GDM1 (cell line): ENCODE data around the gene SLC25A1.
"Not testable (repeated sequence)": the region's sequence is repeated elsewhere in the genome, so short reads cannot be mapped to it uniquely, and the experiment has no call there.

Source experiments
- DNase-seq: peaks from one replicate; lab custom pipeline; 2025; lab: John Stamatoyannopoulos, UW

Gene SLC25A1

DNA sequence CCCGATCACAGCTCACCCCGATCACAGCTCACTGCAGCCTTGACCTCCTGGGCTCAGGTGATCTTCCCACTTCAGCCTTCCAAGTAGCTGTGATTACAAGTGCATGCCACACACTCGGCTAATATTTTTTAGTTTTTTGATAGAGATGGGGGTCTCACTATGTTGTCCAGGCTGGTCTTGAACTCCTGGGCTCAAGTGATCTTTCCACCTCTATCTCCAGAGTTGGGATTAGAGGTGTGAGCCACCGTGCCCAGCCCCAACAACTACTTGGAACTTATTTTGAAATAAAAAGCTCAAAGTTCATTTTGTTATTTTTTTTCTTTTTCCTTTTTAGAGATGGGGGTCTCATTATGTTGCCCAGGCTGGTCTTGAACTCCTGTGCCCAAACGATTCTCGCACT, 27.8 kb upstream of the SLC25A1 start:
- no peak for DNase-seq

DNA sequence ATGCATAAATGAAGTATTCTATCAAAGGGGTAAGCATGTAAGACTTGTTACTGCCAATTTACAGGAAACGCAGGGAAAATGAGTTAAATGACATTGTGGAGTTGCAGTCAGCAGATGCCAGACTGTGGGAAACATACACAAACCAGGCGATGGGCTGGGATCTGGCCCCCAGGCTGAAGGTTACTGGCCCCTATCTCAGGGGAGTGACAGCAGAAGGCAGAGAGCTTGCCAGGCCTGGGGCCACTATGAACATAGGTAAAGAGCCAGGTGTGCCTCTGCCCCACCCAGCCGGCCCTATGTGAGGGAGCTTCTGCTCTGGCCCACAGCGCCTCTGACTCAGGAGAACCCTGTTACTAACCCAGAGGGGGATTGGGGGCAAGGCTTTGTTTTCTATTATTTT, 26.1 kb upstream of the SLC25A1 start:
- DNase-seq, result no peak

DNA sequence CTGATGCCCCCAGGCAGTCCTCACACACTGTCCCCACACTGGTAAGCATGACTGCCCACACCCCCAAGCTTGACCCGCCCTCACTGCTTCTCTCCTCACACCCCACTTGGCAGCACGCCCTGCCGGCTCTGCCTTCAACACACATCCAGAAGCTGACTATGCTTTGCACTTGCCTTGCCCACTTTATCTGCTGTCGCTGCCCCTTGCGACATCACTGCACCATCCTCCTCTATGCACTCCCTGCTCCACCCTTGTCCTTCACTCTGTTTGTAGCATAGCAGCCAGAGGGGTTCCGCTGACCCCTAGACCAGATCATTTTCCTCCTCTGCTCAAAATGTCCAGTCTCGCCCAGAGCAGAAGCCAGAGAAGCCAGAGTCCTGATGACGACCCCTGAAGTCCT, 25.3 kb upstream of the SLC25A1 start:
- DNase-seq, result no peak

DNA sequence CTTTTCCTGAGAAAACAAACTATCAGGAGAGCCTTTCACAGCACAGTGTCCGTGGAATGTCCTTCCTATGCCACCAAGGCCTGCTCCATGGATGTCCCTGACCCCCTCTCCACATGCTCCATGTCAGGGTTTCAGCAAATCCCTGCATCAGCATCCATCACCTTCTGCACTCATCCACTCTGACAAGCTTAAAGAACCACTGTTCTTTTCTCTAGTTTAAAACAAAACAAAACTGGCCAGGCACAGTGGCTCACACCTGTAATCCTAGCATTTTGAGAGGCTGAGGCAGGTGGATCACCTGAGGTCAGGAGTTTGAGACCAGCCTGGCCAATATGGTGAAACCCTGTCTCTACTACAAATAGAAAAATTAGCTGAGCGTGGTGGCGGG, 24.3 kb upstream of the SLC25A1 start:
- not testable (repeated sequence) for DNase-seq

DNA sequence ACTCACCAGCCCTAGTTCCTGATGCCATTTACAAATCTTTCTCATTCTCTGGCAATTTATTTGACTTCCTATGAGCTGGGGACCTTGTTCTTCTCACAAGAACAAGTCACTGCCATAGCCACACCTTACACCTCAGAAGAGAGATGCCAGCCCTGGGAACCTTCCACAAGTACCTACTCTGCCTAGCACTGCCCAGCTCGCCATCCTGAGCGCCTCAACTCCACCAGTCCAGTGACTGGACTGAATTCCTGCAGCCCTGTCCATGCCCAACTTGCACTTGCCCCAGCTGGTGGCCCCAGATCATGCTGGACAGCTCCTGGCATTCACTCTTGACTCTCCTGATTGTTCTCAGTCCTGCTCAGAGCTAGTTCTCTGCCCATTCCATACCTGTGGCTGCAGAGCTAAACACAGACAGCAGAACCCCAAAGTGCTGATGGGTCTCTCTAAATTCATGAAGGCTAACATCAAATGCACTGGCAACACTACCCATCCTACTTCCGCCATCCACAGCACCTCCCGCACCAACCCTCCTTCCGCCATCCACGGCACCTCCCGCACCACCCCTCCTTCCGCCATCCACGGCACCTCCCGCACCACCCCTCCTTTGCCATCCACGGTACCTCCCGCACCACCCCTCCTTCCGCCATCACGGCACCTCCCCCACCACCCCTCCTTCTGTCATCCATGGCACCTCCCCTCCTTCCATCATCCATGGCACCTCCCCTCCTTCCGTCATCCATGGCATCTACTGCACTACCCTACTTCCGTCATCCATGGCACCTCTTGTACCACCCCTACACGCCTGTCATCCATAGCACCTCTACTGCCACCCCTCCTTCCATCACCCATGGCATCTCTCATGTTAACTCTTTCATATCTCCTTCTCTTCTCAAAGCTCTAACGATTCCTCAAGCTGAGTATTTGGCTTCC, 23.6 kb upstream of the SLC25A1 start:
- no peak for DNase-seq

DNA sequence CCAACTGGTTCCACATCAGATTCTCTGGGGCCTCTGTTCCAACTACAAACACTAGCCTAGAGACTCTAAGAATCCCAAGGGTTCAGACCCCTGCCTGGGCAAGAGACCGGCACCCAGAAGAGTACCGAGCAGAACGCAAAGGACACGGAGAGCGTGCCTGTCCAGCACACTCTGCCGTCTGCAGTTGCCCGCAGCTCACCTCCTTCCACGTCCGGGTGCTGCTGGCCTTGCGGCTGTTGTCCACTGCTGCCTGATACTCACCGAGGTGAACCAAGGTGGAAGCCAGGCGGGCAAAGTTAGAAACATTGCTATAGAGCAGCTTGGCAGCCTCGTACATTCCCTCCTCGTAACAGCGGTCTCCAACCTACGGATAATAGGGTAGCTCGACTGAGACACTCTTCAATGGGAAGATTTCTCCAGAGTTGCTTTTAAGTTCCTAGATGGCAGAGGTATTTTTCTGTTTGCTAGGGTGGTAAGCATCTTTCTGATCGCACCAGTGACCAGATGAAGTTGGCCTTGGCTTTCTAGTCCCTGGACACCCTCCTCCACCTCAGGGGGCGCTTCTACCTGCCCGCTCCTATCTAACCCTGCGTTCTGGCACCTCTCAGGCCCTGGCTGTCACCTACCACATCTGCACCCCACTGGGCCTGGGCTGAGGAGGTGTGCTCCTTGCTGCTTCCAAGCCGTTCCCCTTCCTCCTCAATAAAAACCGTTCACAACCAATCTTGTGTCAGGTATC, 22.8 kb upstream of the SLC25A1 start:
- no peak for DNase-seq

DNA sequence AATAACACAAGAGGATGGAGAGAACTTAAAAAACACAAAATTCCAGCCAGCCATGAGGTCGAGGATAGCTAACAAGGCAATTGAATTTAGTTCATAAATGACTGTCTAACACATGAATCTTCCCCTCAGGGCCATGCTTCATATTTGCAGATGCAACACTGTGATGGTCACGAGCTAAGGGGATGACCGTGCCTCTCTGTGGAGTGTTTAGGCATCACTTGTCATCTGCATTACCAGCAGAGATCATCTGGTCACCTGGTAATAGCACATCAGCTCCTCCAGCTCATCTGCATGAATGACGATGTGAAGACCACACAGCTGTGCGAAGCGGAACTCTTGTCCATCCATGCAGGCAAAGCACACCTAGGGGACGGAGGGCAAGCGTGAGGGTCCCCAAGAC, 20.9 kb upstream of the SLC25A1 start:
- no peak for DNase-seq

DNA sequence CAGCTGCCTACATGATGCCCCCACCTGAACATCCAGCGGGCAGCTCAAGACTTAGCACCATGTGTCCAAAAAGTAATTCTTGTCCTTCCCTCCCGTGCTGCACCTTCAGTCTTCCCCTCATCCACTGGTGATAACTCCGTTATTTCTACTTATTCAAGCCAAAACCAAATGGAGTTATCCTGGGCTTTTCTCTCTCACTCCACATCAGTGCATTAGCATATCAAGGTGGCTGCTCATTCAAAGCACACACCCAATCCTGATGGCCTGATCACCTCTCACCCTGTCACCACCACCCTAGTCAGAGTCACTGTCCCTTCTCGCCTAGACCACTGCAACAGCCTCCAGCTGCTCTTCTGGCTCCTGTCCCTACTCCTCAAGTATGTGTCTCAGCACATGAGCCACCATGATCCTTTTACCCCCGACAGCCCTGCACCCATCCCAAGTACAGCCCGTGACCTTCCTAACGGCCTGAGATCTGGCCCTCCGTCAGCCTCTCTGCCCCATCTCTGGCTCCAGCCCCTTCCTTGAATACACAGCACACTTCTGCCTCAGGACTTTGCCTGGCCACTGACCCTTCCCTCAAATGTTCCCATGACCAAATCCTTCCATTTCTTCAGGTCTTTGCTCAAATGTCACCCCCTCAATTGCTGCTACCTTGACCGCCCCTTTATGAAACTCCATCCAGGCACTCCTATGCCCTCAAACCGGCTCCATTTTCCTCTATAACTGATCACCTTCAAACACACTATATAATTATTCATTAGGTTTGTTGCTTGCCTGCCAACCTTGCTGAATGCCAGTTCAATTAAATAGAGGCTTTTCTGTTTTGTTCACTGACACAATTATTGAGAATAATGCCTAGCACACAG, 19.7 kb upstream of the SLC25A1 start:
- no peak for DNase-seq

DNA sequence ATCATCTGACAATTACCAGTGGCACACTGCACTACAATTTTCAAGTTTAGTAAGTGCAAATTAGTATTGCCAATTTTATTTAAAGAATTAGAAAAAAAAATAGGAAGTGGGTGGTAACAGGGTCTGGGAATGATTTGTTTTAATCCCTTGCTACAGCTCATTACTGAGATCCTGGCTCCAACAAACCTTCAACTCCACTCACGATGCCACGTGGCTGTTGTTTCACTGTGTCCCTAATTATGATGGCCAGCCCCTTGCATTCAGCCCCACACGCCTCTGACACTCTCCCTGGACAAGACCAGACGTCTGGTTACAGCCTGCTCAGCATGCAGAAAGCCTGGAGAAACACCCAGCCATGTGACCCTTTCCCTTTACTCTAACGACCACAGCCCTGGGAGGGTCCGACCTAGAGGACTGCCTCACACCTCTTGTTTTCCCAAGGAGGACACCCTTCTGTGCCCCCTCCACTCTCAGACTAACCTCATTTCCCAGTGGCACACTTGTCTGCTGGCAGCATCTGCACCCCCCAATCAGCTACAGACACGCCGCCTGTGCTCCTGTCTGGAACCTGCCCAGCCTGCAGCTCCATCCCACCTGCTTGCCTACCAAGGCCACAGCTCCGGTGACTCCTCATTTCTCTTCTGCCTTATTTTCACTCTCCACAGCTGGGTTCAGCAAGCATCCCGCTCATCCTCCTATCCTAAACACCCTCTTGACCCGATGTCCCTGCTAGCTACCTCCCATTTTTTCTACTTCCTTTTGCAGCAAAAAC, 18.5 kb upstream of the SLC25A1 start:
- no peak for DNase-seq

DNA sequence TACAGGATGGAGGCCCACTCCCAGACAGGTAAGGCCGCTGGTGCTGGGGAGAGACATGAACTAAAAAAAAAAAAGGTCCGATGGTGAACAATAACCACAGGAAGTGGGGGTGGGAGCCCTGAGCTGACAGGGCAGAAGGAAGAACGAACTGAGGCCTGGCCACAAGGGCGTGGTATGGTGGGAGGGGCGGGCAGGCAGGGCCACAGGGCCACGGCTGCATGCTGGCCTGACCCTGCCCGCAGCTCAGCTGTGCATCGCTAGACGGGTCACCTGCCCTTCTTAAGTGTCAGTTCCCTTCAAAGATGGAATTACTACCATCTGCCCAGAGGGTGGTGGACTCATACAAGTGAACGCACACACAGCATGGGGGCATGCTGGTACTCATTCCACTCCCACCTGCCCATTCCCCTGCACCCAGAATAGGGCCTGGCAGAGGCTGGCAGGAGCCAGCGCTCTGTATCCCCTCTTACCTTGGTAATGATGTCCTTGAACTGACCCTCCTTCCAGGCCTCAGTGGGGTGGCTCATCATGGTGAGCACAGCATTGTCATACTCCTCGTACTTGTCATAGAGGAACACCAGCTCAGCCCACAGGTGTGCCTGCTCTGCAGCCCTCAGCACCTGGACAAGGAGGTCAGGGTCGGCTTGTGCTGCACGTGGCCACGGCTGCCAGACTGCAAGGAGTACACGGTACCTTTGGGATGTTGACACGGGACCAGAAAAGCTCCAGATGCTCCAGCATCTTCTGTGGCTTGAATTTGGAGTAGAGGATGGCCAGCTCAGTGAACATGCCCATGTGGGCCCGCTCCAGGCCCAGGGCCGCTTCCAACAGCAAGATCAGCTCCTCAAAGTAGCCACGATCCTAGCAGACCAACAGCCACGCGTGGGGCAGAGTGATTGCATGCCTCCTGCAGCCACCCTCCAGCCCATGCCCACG, 17.5 kb upstream of the SLC25A1 start:
- no peak for DNase-seq

DNA sequence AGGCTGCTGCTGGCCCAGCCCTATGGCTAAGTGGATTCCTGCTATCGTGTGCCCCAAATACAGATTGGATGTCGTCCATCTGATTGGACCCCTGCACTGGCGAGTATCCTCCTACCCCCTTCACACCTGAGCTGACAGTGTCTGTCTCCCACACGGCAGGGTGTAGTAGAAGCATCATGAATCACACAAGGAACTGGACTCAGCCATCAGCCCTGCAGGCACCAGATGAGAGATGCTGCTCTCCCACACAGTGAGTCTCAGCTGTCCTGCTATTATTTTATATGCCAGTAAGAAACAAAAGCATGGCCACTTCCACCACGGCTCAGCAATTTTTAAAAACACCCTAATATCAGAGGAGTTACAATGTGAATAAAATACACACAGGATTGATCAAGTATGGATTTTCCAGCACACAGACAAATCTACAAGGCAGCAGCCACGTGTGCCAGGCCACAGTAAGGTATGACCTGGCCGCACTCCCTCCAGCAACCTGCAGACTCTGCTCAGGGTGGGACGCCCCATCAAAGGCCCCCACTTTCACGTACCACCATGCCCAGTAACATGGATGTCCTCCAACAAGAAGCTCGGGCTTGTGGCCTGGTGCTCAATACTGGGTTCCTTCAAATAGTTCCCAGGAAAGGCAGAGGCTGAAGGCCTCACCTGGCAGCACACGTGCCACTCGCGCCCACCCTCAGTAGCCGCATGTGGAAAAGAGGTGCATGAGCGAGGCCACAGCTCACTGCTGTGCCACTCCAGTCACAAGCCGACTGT, 16.4 kb upstream of the SLC25A1 start:
- no peak for DNase-seq

DNA sequence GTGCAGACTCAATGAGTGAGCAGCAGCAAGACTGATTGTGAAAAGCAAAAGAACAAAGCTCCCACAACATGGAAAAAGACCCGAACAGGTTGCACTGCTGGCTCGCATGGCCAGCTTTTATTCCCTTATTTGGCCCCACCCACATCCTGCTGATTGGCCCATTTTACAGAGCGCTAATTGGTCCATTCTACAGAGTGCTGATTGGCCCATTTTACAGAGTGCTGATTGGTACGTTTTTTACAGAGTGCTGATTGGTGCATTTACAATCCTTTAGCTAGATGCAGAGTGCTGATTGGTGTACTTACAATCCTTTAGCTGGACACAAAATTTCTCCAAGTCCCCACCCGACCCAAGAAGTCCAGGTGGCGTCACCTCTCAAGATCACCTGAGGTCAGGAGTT, 15.3 kb upstream of the SLC25A1 start:
- DNase-seq, result no peak

DNA sequence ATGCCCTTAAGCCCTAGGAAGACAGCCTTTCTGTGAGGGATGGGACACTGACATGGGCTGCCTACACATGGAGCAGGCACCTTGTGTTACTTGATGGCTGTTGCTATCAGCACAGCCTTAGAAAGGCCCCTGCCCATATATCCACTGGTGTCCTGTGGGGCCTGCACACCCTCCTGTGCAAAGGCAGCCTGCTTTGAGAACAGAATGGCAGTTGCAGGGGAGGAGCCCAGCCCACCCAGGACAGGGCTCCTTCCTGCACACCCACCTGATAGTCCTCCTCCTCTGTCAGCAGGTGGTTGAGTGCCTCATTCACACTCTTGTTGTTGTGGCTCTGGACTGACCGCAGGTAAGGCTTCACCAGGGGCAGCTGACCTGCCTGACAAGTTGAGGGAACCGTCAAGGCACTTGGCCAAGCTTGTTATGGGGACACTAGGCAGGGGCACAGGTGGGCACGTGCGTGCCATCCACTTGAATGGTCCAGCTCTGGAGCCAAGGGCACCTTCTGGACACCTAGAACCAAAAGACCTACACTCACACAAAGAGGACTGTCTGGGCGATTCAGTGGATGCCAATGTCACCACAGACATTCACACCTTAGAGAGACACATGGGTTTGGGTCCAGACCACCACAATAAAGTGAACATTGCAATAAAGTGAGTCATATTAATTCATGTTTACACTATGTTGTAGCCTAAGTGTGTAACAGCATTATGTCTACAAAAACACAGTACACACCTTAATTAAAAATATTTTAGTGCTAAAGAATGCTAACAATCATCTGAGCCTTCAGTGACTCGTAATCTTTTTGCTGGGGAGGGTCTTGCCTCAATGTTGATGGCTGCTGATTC, 9.4 kb upstream of the SLC25A1 start:
- no peak for DNase-seq

DNA sequence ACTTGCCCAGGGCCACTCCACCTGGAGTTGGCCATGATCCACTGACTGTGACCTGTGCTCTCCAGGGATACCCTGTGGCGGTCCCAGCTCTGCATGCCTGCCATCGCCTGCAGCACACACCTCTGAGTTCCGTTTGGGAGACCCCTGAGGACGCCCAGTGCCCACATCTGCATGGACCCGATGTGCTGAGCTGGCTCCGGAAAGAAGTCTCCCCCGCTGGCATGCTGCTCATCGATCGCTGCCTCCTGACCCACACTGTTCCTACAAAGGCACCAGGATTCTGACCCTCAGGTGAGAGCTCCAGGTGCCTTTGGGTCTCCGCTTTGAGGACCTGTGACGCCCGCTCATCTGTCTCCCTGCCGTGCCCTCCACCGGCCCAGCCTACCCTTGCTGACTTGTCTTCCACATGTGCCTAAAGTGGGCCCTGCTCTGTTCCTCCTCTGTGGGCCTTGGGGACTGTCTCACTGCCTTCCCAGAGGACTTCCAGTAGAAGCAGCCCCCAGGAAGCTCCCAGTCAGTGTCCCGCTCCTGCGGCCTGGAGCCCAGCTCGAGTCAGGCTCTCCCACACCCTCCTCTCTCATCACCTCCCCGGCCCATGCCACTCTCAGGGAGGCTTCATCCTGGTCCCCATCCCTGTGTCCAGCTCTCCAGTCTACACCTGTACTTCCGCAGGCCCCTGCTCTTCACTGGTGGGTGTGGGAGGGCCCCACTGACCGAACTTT, 5.9 kb upstream of the SLC25A1 start:
- no peak for DNase-seq

DNA sequence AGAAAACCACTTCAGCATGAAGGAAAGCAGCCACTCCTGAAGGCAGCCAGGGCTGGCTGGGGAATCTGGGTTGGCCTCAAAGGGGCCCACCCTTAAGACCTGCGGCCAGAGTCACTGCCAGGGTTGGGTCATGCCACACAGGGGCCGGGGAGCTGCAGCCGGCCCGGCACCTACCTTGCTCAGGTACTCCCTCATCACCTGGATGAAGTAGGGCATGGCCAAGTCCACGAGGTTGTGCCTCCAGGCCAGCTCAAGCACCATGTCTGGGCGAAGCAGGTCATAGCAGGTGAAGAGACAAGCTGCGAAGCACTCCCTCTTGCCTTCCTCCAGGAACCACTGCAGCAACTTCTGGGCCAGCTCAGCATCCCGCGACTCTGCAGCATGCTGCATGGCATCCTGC, 4.7 kb upstream of the SLC25A1 start:
- no peak for DNase-seq

DNA sequence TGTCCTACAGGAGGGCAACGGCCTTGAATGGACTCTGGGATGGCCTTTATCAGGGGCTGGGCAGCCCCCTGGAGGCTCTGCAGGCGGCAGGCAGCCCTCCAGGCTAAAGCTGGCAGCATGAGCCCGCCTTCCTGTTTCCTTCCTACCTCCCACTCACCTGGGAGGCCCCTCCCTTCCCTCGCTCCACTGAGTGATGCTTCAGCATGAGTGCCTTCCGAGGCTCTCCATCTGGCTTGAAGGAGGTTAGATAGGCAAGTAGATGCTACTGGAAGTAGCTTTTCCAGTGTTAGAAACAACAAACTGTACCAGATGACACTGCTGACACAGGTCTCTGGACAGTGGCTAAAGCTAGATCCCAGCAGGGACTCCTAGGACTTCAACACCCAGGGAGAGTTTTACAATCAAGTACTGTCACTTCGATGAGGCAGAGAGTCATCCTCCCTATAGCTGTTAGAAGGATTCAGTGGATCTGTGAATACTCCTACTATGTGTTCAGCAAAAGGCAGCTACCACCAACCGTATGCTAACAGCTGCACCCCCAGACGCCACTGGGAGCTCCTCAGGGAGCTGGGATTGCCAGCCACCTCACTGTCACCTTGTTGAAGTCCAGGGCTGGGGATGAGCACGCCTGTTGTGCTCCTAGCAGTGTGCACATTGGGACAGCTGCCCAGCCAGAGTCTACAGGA, 4.1 kb upstream of the SLC25A1 start:
- DNase-seq, result no peak

DNA sequence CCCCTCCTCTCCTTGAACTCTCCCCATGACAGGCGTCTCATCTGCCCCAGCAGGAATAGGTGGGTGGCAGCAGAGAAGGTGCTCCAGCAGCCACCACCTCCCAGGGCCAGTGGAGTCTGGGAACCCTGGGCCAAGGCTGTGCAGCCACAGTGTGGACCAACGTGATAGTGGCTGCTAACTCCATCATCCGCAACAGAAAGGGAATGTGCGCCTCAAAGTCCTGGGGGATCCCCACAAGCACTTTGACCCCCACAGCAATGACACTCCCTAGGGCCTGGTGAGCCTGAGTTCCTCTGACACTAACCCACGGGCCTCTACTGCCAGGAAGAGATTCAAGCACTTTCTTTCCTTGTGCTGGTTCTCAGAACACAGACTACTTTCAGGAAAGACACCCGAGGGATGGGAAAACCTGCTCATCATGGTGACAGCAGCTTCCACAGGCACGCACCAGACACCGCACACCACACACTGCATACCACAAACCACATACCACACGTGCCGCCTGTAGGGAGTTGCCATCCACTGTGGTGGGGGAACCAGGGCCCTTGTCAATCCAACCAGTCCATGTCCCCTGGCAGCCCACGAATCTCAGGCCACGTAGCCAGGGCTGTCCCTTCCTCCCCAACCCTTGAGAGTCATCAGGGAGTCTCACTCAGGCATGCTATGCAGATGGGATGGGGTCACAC, 3.4 kb upstream of the SLC25A1 start:
- no peak for DNase-seq
